Measurements from ENCODE around the gene RAVER1. TPM values are rescaled to one million over a fixed set of nuclear protein-coding genes. Genes with fewer than 3 reads are reported as not detected.

RAVER1 gene
- total and polyA plus RNA-seq, 7 donors = 8.4 to 37.0 (median 14.8) TPM

DNA sequence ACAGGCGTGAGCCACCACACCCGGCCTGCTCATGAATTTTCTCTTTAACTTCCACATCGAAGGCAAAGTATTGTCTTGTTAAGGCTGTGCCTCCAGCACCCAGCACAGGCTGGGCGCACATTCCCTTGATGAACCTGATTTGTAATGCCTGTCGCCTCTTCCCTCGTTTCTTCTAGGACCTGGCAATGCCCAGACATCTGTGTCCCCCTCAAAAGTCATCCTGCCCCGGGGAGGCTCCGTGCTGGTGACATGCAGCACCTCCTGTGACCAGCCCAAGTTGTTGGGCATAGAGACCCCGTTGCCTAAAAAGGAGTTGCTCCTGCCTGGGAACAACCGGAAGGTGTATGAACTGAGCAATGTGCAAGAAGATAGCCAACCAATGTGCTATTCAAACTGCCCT is 58.7 kb downstream of the RAVER1 start:
- H3K9me3 ChIP-seq = no peaks in the 10 kb centered on the region
- H3K4me1 ChIP-seq = peaks cover 0 to 19% (median 17%) of the 10 kb centered on the region in 4 donors
- DNase-seq = no peak
- intact Hi-C loops (cut with DNase I) = no loop called here
- H3K4me3 ChIP-seq = no peak overlapping the region
- peaks cover 14 to 37% (median 22%) of the 10 kb centered on the region in 3 donors for H3K27me3 ChIP-seq
- TF ChIP-seq POLR2A (IDR thresholded peaks at IDR 0.05) = no peak
- TF ChIP-seq, protein P1, sequence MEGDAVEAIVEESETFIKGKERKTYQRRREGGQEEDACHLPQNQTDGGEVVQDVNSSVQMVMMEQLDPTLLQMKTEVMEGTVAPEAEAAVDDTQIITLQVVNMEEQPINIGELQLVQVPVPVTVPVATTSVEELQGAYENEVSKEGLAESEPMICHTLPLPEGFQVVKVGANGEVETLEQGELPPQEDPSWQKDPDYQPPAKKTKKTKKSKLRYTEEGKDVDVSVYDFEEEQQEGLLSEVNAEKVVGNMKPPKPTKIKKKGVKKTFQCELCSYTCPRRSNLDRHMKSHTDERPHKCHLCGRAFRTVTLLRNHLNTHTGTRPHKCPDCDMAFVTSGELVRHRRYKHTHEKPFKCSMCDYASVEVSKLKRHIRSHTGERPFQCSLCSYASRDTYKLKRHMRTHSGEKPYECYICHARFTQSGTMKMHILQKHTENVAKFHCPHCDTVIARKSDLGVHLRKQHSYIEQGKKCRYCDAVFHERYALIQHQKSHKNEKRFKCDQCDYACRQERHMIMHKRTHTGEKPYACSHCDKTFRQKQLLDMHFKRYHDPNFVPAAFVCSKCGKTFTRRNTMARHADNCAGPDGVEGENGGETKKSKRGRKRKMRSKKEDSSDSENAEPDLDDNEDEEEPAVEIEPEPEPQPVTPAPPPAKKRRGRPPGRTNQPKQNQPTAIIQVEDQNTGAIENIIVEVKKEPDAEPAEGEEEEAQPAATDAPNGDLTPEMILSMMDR (IDR thresholded peaks at IDR 0.05) = no peak
- TF ChIP-seq POLR2AphosphoS5 (IDR thresholded peaks at IDR 0.05) = no peak
- TF ChIP-seq EP300 (IDR thresholded peaks at IDR 0.05) = no peak
- no peak overlapping the region for H3K27ac ChIP-seq
- WGBS, 2 donors = 82 to 92% methylated on average over 10 of the region's 10 CpGs
- H3K36me3 ChIP-seq = no peaks in the 10 kb centered on the region

DNA sequence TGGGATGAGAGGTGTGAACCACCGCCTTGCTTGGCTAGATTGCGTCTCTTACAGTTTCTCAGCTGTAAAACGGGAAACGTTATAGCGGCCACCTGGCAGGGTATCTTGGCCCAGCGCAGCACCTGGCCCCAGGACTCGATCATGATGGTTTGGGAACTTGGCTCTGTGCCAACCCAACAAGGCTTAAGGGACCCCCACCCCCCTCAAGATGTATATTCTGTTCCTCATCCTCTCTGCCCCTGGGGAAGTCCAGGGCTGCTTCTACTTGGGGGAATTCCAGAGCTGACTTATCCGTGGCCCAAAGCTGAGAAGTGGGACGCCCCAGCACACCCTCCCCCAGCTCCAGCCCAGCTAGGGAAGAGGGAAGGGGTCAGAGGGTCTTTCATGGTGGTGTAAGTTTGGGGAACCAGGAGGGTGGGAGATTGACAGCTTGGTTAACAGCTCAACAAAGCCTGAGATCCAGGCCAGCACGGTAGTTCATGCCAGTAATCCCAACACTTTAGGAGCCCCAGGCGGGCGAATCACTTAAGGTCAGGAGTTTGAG is 61.7 kb downstream of the RAVER1 start:
- intact Hi-C loops (cut with DNase I) = no loop called here
- Histone ChIP-seq H3K36me3 (no peaks in the 10 kb centered on the region), H3K4me3 (peak overlapping the region; percentile 15 to 46 (median 42)), H3K9me3 (no peaks in the 10 kb centered on the region), H3K27me3 (peaks cover 14 to 30% (median 22%) of the 10 kb centered on the region in 3 donors), H3K4me1 (peaks cover 0 to 20% (median 19%) of the 10 kb centered on the region in 4 donors), H3K27ac (peak overlapping the region; percentile 66 to 80 (median 70))
- TF ChIP-seq, protein P1 (IDR thresholded peaks at IDR 0.05) = no peak
- no peak for TF ChIP-seq EP300 (IDR thresholded peaks at IDR 0.05)
- no peak for TF ChIP-seq POLR2A (IDR thresholded peaks at IDR 0.05)
- TF ChIP-seq POLR2AphosphoS5 (IDR thresholded peaks at IDR 0.05) = no peak
- DNase-seq = no peak
- WGBS, 2 donors = 21 to 22% methylated on average over 12 of the region's 12 CpGs

DNA sequence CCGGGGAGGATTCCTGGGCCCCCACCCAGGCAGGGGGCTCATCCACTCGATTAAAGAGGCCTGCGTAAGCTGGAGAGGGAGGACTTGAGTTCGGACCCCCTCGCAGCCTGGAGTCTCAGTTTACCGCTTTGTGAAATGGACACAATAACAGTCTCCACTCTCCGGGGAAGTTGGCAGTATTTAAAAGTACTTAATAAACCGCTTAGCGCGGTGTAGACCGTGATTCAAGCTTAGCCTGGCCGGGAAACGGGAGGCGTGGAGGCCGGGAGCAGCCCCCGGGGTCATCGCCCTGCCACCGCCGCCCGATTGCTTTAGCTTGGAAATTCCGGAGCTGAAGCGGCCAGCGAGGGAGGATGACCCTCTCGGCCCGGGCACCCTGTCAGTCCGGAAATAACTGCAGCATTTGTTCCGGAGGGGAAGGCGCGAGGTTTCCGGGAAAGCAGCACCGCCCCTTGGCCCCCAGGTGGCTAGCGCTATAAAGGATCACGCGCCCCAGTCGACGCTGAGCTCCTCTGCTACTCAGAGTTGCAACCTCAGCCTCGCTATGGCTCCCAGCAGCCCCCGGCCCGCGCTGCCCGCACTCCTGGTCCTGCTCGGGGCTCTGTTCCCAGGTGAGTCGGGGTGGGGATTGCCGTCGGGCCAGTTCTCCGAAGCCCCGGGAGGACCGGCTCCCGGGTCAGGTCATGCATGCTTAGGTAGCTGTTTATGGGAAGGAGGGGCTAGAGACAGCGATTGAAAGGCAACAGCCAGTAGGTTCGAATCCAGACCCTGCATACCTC is 62.5 kb downstream of the RAVER1 start, which contains the start of gene ICAM1:
Gene ICAM1 (plus strand): TSS at position 505 of the 779 bp plus-strand sequence. CDS start 40 bp downstream, at position 545.
- Histone ChIP-seq H3K4me1 (peaks cover 0 to 20% (median 19%) of the 10 kb centered on the region in 4 donors), H3K27me3 (peaks cover 14 to 30% (median 22%) of the 10 kb centered on the region in 3 donors), H3K4me3 (peak within 1 kb of the TSS; percentile 15 to 46 (median 42)), H3K27ac (peak within 1 kb of the TSS; percentile 66 to 80 (median 70)), H3K36me3 (no peaks in the 10 kb centered on the region), H3K9me3 (no peaks in the 10 kb centered on the region)
- peak; percentile 93 for DNase-seq
- TF ChIP-seq, protein P1 (IDR thresholded peaks at IDR 0.05) = no peak
- peak in 2 of 4 donors; percentile 52 to 67 for TF ChIP-seq EP300 (IDR thresholded peaks at IDR 0.05)
- TF ChIP-seq POLR2AphosphoS5 (IDR thresholded peaks at IDR 0.05) = peak; percentile 66 to 90 (median 74)
- TF ChIP-seq POLR2A (IDR thresholded peaks at IDR 0.05) = peak in 1 of 2 donors; percentile 24
- WGBS, 2 donors = 1 to 3% methylated on average over 51 of the region's 51 CpGs
- intact Hi-C loops (cut with DNase I) = no loop called here

DNA sequence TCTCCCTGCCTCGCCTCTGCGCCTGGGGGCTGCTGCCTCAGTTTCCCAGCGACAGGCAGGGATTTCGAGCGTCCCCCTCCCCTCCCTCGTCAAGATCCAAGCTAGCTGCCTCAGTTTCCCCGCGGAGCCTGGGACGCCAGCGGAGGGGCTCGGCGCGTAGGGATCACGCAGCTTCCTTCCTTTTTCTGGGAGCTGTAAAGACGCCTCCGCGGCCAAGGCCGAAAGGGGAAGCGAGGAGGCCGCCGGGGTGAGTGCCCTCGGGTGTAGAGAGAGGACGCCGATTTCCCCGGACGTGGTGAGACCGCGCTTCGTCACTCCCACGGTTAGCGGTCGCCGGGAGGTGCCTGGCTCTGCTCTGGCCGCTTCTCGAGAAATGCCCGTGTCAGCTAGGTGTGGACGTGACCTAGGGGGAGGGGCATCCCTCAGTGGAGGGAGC is 63.1 kb downstream of the RAVER1 start:
- peak; percentile 83 for DNase-seq

More for the DNA sequence above, 63.1 kb downstream of the RAVER1 start:
- Histone ChIP-seq H3K4me3 (peak overlapping the region; percentile 15 to 46 (median 42)), H3K27ac (peak overlapping the region; percentile 66 to 80 (median 70)), H3K4me1 (peaks cover 0 to 20% (median 19%) of the 10 kb centered on the region in 4 donors), H3K27me3 (peaks cover 14 to 30% (median 22%) of the 10 kb centered on the region in 3 donors), H3K36me3 (no peaks in the 10 kb centered on the region), H3K9me3 (no peaks in the 10 kb centered on the region)
- WGBS, 2 donors = 2 to 3% methylated on average over 37 of the region's 37 CpGs
- TF ChIP-seq EP300 (IDR thresholded peaks at IDR 0.05) (no peak), POLR2A (IDR thresholded peaks at IDR 0.05) (peak in 1 of 2 donors; percentile 12), POLR2AphosphoS5 (IDR thresholded peaks at IDR 0.05) (peak in 1 of 4 donors; percentile 10)
- intact Hi-C loops (cut with DNase I) = no loop called here

Measured in sigmoid colon (tissue), 7 donors.